ENCODE measurements around the gene ZC3H7A.

The ZC3H7A gene

DNA sequence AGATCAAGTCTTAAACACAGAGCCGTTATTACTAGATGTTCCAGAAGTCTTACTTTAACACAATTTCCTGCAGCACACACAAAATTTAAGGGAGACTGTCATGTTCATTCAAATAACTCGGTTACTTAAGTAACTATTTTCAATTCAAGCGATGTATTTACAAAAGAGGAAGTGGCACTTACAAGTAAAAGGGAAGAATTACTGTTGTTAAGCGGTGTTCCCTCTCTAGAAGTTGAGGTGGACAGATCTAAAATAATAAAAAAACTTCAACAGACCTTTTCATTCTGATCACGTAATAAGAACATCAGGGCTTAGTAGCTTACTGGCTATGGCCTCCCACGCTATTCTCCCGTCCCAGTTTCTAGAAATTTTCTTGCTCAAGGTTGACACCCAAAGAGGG is 28.2 kb downstream of the ZC3H7A start:
- H3K4me3 ChIP-seq = no peak overlapping the region
- no peak overlapping the region for H3K27ac ChIP-seq
- TF ChIP-seq, protein P1, sequence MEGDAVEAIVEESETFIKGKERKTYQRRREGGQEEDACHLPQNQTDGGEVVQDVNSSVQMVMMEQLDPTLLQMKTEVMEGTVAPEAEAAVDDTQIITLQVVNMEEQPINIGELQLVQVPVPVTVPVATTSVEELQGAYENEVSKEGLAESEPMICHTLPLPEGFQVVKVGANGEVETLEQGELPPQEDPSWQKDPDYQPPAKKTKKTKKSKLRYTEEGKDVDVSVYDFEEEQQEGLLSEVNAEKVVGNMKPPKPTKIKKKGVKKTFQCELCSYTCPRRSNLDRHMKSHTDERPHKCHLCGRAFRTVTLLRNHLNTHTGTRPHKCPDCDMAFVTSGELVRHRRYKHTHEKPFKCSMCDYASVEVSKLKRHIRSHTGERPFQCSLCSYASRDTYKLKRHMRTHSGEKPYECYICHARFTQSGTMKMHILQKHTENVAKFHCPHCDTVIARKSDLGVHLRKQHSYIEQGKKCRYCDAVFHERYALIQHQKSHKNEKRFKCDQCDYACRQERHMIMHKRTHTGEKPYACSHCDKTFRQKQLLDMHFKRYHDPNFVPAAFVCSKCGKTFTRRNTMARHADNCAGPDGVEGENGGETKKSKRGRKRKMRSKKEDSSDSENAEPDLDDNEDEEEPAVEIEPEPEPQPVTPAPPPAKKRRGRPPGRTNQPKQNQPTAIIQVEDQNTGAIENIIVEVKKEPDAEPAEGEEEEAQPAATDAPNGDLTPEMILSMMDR (IDR thresholded peaks at IDR 0.05) = no peak
- no peak for DNase-seq (ENCODE audit: low spot score)

DNA sequence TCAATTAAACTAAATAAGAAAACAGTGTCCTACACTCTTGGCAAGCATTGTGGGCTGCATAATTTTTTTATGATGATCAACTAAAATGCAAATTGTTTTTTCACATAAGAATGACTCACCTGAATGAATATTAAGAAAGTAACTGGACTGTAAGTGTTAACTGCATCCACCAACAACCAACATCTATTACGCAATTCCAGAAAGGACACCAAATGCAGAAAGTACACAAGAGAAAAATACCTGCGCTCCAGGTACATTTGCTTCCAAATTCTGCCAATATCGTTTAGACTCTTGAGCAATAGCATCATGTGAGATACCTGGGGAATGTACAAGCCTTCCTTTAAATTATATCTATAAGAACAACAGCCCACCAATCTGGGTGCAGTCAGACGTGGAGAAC is 34.6 kb downstream of the ZC3H7A start:
- Histone ChIP-seq H3K4me3 (no peak overlapping the region), H3K27ac (no peak overlapping the region)

DNA sequence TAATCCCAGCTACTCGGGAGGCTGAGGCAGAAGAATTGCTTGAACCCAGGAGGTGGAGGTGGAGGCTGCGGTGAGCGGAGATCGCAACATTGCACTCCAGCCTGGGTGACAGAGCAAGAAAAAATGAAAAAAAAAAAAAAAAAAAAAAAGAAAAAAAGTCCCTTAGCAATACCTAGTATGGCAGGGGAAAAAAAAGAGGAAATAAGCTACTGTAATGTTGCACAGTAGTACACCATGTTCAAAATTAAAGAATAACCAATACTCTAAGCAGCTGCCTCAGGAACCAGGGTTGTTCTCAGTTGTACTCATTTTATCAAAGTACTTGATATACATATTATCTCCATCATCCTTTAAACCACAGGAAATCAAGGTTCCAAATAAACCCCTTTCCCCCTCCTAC is 37.1 kb downstream of the ZC3H7A start:
- Histone ChIP-seq H3K4me3 (no peak overlapping the region), H3K27ac (no peak overlapping the region)
- DNase-seq (ENCODE audit: low spot score) = no peak
- TF ChIP-seq, protein P1 (IDR thresholded peaks at IDR 0.05) = no peak

More for the DNA sequence above, 34.6 kb downstream of the ZC3H7A start:
- no peak for DNase-seq (ENCODE audit: low spot score)
- TF ChIP-seq, protein P1 (IDR thresholded peaks at IDR 0.05) = no peak

DNA sequence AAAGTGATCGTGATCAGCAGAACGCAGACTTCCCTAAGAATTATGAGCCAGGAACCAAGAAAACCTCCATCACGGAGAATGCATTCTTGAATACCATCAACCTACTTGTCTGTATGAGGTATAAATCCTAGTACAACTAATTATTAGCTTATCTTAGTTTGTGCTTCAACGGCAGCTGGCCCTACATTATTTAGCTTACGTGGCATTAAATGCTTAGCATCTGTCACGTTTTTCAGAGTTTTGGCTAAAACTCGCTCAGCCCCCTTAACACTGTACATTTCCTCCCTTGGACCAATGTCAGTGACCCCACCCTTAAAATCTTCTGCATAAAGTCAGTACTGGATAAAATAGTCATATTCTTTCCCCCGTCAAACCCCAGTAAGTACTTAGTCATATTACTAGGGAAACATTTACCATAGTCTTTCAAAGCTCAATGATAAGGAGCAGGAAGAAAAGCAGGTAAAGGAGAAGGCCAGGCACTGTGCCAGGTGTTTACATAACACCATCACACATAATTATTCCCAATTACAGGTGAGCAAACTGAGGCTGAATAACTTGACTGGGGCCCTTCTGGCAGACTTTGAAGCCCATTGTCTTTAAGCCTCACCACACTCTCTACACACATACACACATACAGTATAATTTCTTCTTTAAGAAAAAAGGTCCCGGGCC is 37.8 kb downstream of the ZC3H7A start:
- Histone ChIP-seq H3K27ac (no peak overlapping the region), H3K4me3 (no peak overlapping the region)
- TF ChIP-seq, protein P1 (IDR thresholded peaks at IDR 0.05) = no peak
- DNase-seq (ENCODE audit: low spot score) = no peak

DNA sequence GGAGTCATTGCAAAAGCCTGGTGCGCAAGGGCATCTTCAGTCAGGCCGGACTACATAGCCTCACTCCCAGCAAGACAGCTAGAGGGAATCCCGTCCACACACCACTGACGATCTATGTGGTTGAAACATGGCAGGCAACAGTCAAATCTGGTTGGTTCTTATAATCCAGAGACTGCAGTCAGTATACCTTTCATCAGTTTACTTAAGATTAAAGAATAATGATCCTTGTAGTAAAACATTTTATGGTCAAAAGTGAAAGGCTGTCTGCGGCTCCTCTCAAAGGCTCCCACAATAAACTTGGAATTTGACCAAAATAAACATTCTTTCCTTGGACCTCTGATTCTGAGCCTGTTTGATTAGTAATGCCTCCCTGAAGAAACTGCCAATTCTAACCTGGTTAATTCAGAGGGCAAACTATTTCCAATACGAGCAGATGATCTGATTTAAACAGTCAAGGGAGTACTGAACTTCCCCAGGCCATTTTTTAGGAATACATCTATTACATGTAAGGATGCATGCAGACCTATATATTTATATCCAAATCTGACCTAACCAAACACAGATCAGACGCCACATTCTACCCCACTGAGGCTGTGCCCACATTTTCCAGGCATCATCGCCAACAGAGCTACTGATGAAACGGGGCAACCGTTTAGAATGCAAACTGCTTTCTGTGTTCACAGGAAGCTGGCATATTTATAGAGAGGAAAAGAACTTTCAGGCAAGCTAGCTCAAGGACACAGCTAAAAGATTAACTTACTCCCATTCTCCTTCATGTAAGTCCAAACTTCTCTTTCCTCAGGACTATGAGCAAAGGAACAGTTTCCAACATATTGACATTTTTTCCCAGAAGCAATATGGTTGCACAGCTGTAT is 39.1 kb downstream of the ZC3H7A start:
- Histone ChIP-seq H3K27ac (peak overlapping the region in 1 of 2 donors; percentile 60), H3K4me3 (no peak overlapping the region)
- TF ChIP-seq, protein P1 (IDR thresholded peaks at IDR 0.05) = no peak

DNA sequence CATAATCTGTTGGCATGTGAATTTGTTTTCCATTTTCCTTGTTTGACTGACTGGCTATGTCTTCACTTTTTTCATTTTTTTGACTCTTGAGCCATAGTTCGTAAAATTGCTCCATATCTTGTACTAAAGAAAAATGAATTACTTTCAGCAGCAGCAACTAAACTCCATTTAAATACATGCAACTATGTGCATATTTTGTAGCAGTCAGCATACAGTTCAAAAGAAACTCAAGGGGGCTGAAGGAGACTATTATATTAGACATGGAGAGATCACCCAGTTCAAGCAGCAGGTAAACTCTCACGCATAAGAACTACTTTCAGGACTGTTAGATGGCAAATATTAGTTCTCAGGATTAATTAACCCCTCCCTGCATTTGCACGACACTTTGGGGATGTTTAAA is 40.8 kb downstream of the ZC3H7A start:
- no peak overlapping the region for H3K4me3 ChIP-seq
- no peak overlapping the region for H3K27ac ChIP-seq
- no peak for DNase-seq (ENCODE audit: low spot score)
- TF ChIP-seq, protein P1 (IDR thresholded peaks at IDR 0.05) = no peak

More for the DNA sequence above, 39.1 kb downstream of the ZC3H7A start:
- DNase-seq (ENCODE audit: low spot score) = no peak
